ENCODE data around the gene KLHL2.

DNA sequence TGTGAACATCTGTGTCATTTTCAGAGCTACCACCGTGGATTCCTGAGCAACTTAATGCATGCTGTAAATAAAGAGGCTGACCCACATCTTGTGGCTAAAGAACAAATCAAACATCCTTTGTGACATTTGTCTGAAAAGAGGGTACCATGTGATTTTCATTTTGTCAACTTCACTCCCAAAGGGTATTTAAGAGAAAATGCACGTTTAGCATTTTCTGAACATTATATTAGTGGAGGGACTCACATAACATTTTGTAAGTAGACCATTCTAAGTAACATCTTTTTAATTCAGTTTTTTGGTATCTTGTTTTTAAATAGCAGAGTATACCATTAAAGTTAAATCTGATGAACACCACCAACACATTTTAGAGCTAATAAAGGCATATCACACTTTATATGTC, 154.4 kb downstream of the KLHL2 start:
- TF ChIP-seq POLR2A (IDR thresholded peaks at IDR 0.05) (no peak), CTCF (IDR thresholded peaks at IDR 0.05) (no peak)
